CD14-positive monocyte (primary cell): Measurements from ENCODE around the gene COL25A1. TPM values are rescaled to one million over a fixed set of nuclear protein-coding genes. Genes with fewer than 3 reads are reported as not detected.

ENCODE experiments used
- DNase-seq, 3 donors: peaks; one replicate each; pipeline ENCODE4 v3.0.0-alpha.2; 2011 to 2022
- H2AFZ ChIP-seq: 2 replicates; pipeline ENCODE4 v1.6.0; 2012; ENCODE audit warnings: mild to moderate bottlenecking, low read depth, low read length, inconsistent platforms; ENCODE audit not compliant: insufficient read depth, poor library complexity, severe bottlenecking
- H3K27ac ChIP-seq, 2 donors: 1 replicate in 1 of 2; 2 replicates in 1 of 2; pipeline ENCODE4 v1.5.1; 2012 to 2013; ENCODE audit warnings: low read length in 2 of 2, control low read depth in 1 of 2, inconsistent platforms in 1 of 2, low read depth in 1 of 2, mild to moderate bottlenecking in 1 of 2
- H3K27me3 ChIP-seq, 2 donors: one replicate each; pipeline versions ENCODE4 v1.6.0 to v1.6.1; 2011 to 2013; ENCODE audit warnings: low read length in 2 of 2; ENCODE audit not compliant: control insufficient read depth in 2 of 2, insufficient read depth in 2 of 2
- H3K36me3 ChIP-seq, 2 donors: replicated peaks in 1 of 2; 1 replicate in 1 of 2; 2 replicates in 1 of 2; pipeline versions ENCODE4 v1.5.1 to v1.6.1; 2012 to 2013; ENCODE audit warnings: low read length in 2 of 2, control low read depth in 1 of 2, inconsistent platforms in 1 of 2, mild to moderate bottlenecking in 1 of 2; ENCODE audit not compliant: insufficient read depth in 2 of 2, control insufficient read depth in 1 of 2
- H3K4me1 ChIP-seq, 2 donors: 1 replicate in 1 of 2; 2 replicates in 1 of 2; pipeline versions ENCODE4 v1.5.1 to v1.6.1; 2012 to 2013; ENCODE audit warnings: low read length in 2 of 2, control low read depth in 1 of 2, inconsistent platforms in 1 of 2, mild to moderate bottlenecking in 1 of 2, moderate library complexity in 1 of 2; ENCODE audit not compliant: insufficient read depth in 2 of 2, control insufficient read depth in 1 of 2
- H3K4me2 ChIP-seq: replicated peaks from 2 replicates; pipeline ENCODE3; 2012; ENCODE audit warnings: low read length, moderate library complexity, mild to moderate bottlenecking; ENCODE audit not compliant: poor library complexity, severe bottlenecking; ENCODE audit errors: extremely low read depth
- H3K4me3 ChIP-seq, 3 experiments: fragments of 200-600 bp in 1 of 3; sonication (generic) in 1 of 3; replicated peaks in 1 of 3; 1 replicate in 2 of 3; 2 replicates in 1 of 3; pipeline ENCODE4 v1.5.1; 2011 to 2013; ENCODE audit warnings: low read length in 3 of 3, mild to moderate bottlenecking in 3 of 3, control low read depth in 2 of 3, low read depth in 2 of 3, inconsistent platforms in 1 of 3, moderate library complexity in 1 of 3
- H3K79me2 ChIP-seq: 2 replicates; pipeline ENCODE4 v1.6.0; 2012; ENCODE audit warnings: mild to moderate bottlenecking, control low read depth, inconsistent platforms, low read length, moderate library complexity; ENCODE audit not compliant: insufficient read depth
- H3K9ac ChIP-seq: 2 replicates; pipeline ENCODE4 v1.6.0; 2017; ENCODE audit warnings: low read length, mild to moderate bottlenecking; ENCODE audit not compliant: insufficient read depth, poor library complexity, severe bottlenecking
- H3K9me3 ChIP-seq, 2 donors: replicated peaks in 1 of 2; 1 replicate in 1 of 2; 2 replicates in 1 of 2; pipeline versions ENCODE4 v1.5.1 to v1.6.1; 2012 to 2013; ENCODE audit warnings: low read length in 2 of 2, control low read depth in 1 of 2; ENCODE audit not compliant: control insufficient read depth in 1 of 2, insufficient read depth in 1 of 2
- H4K20me1 ChIP-seq: 2 replicates; pipeline ENCODE4 v1.6.0; 2012; ENCODE audit warnings: mild to moderate bottlenecking, low read length, control low read depth, moderate library complexity; ENCODE audit not compliant: insufficient read depth
- H3K27ac Mint-ChIP-seq, 7 donors: one replicate each; pipeline ENCODE4 v1.8.0; 2020; ENCODE audit warnings: mild to moderate bottlenecking in 7 of 7, mixed read lengths in 7 of 7, moderate library complexity in 6 of 7, inconsistent platforms in 2 of 7
- H3K27me3 Mint-ChIP-seq, 3 donors: one replicate each; pipeline ENCODE4 v1.8.0; 2021 to 2022; ENCODE audit warnings: low read depth in 3 of 3, mild to moderate bottlenecking in 3 of 3, mixed read lengths in 3 of 3, moderate library complexity in 3 of 3, inconsistent platforms in 1 of 3
- H3K36me3 Mint-ChIP-seq, 2 donors: one replicate each; pipeline ENCODE4 v1.8.0; 2020; ENCODE audit warnings: mixed read lengths in 2 of 2, inconsistent platforms in 1 of 2, mild to moderate bottlenecking in 1 of 2
- H3K4me1 Mint-ChIP-seq: one replicate; pipeline ENCODE4 v1.8.0; 2020; ENCODE audit warnings: mild to moderate bottlenecking, mixed read lengths
- H3K4me3 Mint-ChIP-seq, 2 donors: one replicate each; pipeline ENCODE4 v1.8.0; 2020; ENCODE audit warnings: mild to moderate bottlenecking in 2 of 2, mixed read lengths in 2 of 2, moderate library complexity in 1 of 2
- H3K9me3 Mint-ChIP-seq, 7 donors: one replicate each; pipeline ENCODE4 v1.8.0; 2020 to 2022; ENCODE audit warnings: mixed read lengths in 7 of 7, mild to moderate bottlenecking in 6 of 7, moderate library complexity in 6 of 7, inconsistent platforms in 2 of 7
- WGBS: methylation state at CpG from one replicate; pipeline ENCODE4 v1.1.5; 2013; ENCODE audit warnings: missing lambda C conversion rate; ENCODE audit not compliant: insufficient coverage; 5-methylcytosine and 5-hydroxymethylcytosine counted together
- intact Hi-C, 2 donors: fragments of 100-400 bp; cut with micrococcal nuclease; formaldehyde crosslinking; loops; one replicate each; pipeline versions ENCODE4 v1.15.0 to v1.15.1; 2023
- polyA plus RNA-seq, 3 donors: library from polyadenylated mRNA; depleted of rRNA in 1 of 3; unstranded in 2 of 3; stranded (reverse) in 1 of 3; fragments of 300-500 nt in 2 of 3; fragments of >200 nt in 1 of 3; fragmentation: Illumina TruSeq in 2 of 3; gene quantifications; 1 replicate in 2 of 3; 2 replicates in 1 of 3; pipeline ENCODE4 v1.2.3, GENCODE V29; 2012 to 2021
- TF ChIP-seq, protein P1 (sequence below): fragments of 200-600 bp; IDR thresholded peaks from one replicate; pipeline ENCODE4 v1.8.0; 2022; ENCODE audit warnings: antibody characterized with exemption, mild to moderate bottlenecking

COL25A1 gene
- polyA plus RNA-seq, 3 donors, result not detected

DNA sequence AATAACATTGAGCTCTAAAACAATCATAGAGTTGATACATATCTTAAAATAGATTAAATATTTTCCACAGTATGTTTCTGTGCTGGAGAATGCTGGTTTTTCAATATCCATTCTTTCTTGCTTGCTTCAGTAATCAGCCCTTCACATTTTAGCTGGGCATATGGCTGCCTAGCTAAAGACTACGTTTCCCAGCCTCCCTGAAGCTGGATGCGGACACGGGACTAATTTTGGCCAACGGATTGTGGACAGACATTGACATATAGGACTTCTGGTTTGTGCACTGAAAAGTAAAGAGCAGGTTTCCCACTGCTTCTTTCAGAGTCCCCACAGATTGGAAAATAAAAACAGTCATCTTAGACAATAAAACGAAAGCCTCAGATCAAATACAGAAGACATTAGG, 97.3 kb downstream of the COL25A1 start:
- Histone ChIP-seq H3K9ac (no peak overlapping the region), H3K79me2 (no peaks in the 10 kb centered on the region), H3K4me2 (no peak overlapping the region), H3K4me3 (no peak overlapping the region), H4K20me1 (no peaks in the 10 kb centered on the region), H3K27me3 (no peaks in the 10 kb centered on the region), H3K36me3 (no peaks in the 10 kb centered on the region), H3K4me1 (no peaks in the 10 kb centered on the region), H3K27ac (no peak overlapping the region), H3K9me3 (no peaks in the 10 kb centered on the region), H2AFZ (no peak overlapping the region)
- H3K4me3 Mint-ChIP-seq, result no peak overlapping the region
- H3K4me1 Mint-ChIP-seq, result no peaks in the 10 kb centered on the region
- intact Hi-C loops, result no loop called here
- WGBS, result 100% methylated on average over 1 of the region's 5 CpGs
- TF ChIP-seq, protein P1, sequence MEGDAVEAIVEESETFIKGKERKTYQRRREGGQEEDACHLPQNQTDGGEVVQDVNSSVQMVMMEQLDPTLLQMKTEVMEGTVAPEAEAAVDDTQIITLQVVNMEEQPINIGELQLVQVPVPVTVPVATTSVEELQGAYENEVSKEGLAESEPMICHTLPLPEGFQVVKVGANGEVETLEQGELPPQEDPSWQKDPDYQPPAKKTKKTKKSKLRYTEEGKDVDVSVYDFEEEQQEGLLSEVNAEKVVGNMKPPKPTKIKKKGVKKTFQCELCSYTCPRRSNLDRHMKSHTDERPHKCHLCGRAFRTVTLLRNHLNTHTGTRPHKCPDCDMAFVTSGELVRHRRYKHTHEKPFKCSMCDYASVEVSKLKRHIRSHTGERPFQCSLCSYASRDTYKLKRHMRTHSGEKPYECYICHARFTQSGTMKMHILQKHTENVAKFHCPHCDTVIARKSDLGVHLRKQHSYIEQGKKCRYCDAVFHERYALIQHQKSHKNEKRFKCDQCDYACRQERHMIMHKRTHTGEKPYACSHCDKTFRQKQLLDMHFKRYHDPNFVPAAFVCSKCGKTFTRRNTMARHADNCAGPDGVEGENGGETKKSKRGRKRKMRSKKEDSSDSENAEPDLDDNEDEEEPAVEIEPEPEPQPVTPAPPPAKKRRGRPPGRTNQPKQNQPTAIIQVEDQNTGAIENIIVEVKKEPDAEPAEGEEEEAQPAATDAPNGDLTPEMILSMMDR, result no peak
- H3K36me3 Mint-ChIP-seq, result no peaks in the 10 kb centered on the region
- no peak overlapping the region for H3K27ac Mint-ChIP-seq
- H3K27me3 Mint-ChIP-seq, result peaks cover 0 to 3% (median 1%) of the 10 kb centered on the region in 3 donors
- H3K9me3 Mint-ChIP-seq, result no peaks in the 10 kb centered on the region
- DNase-seq, result no peak

DNA sequence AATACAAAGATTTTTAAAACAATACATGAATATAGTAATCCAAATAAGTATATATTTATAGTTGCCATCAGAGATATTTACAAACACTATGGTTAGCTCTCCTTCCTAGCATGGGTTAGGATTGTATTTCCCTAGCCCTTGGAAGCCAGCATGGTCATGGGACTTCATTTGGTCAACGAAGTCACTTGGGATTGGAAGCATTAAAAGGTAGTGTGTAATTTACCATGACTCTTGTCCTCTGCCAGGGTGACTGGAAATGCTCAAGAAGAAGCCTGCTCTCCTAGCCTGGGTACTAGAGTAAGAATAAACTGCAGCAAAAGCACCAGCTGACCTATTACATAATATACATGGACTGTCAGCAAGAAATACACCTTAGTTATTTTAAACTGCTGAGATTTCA, 102.9 kb downstream of the COL25A1 start:
- Mint-ChIP-seq H3K27ac (no peak overlapping the region), H3K36me3 (no peaks in the 10 kb centered on the region), H3K9me3 (peaks cover 0 to 3% (median 0%) of the 10 kb centered on the region in 7 donors), H3K27me3 (peaks cover 0 to 3% (median 0%) of the 10 kb centered on the region in 3 donors), H3K4me3 (no peak overlapping the region), H3K4me1 (no peaks in the 10 kb centered on the region)
- Histone ChIP-seq H3K9me3 (no peaks in the 10 kb centered on the region), H3K27me3 (no peaks in the 10 kb centered on the region), H3K4me1 (no peaks in the 10 kb centered on the region), H2AFZ (no peak overlapping the region), H3K9ac (no peak overlapping the region), H4K20me1 (no peaks in the 10 kb centered on the region), H3K27ac (no peak overlapping the region), H3K79me2 (no peaks in the 10 kb centered on the region), H3K4me2 (no peak overlapping the region), H3K4me3 (no peak overlapping the region), H3K36me3 (no peaks in the 10 kb centered on the region)
- WGBS, result 100% methylated on average over 1 of the region's 1 CpG
- intact Hi-C loops, result no loop called here
- DNase-seq, result no peak
- TF ChIP-seq, protein P1, result no peak
